HepG2 (cell line): ENCODE measurements around the gene PSMD1. TPM values are rescaled to one million over a fixed set of nuclear protein-coding genes. Genes with fewer than 3 reads are reported as not detected.

Source experiments
- BRCA1 ChIP-seq: sonication (generic); formaldehyde crosslinking; IDR thresholded peaks from 2 replicates; pipeline ENCODE4 v1.4.0; 2020; ENCODE audit warnings: missing genetic modification reagents
- CC2D1A ChIP-seq: sonication (generic); formaldehyde crosslinking; IDR thresholded peaks from 2 replicates; pipeline ENCODE4 v1.8.1; 2023; ENCODE audit warnings: mild to moderate bottlenecking, missing genetic modification reagents
- CENPT ChIP-seq: sonication (generic); formaldehyde crosslinking; IDR thresholded peaks from 2 replicates; pipeline ENCODE4 v1.8.0; 2022; ENCODE audit warnings: low read depth, mild to moderate bottlenecking, moderate library complexity, missing genetic modification reagents
- CHCHD3 ChIP-seq: sonication (generic); formaldehyde crosslinking; IDR thresholded peaks from 2 replicates; pipeline ENCODE4 v1.8.0; 2022; ENCODE audit warnings: mild to moderate bottlenecking, missing genetic modification reagents, moderate library complexity
- ELF3 ChIP-seq: IDR thresholded peaks from 2 replicates; pipeline ENCODE4 v1.6.1; 2016; ENCODE audit warnings: missing genetic modification reagents, missing compliant biosample characterization
- FOXA3 ChIP-seq: IDR thresholded peaks from 2 replicates; pipeline ENCODE4 v1.6.1; 2016; ENCODE audit warnings: missing genetic modification reagents, missing compliant biosample characterization
- HOXD1 ChIP-seq: sonication (generic); formaldehyde crosslinking; IDR thresholded peaks from 2 replicates; pipeline ENCODE4 v1.5.0; 2020; ENCODE audit warnings: missing genetic modification reagents
- KDM5A ChIP-seq: fragments of 200-600 bp; sonication (generic); IDR thresholded peaks from 2 replicates; pipeline ENCODE4 v1.7.0; 2018; ENCODE audit warnings: antibody characterized with exemption, mild to moderate bottlenecking, low read length, borderline replicate concordance
- PAWR ChIP-seq: sonication (generic); formaldehyde crosslinking; IDR thresholded peaks from 2 replicates; pipeline ENCODE4 v1.4.0; 2020; ENCODE audit warnings: missing genetic modification reagents, mild to moderate bottlenecking, borderline replicate concordance
- POLR2AphosphoS5 ChIP-seq: IDR thresholded peaks from 2 replicates; pipeline ENCODE4 v1.6.1; 2012; ENCODE audit warnings: low read depth, low read length
- RERE ChIP-seq: IDR thresholded peaks from 2 replicates; pipeline ENCODE4 v1.6.1; 2016; ENCODE audit warnings: low read depth, missing genetic modification reagents, missing compliant biosample characterization
- ZNF10 ChIP-seq: sonication (generic); formaldehyde crosslinking; IDR thresholded peaks from 2 replicates; pipeline ENCODE4 v1.4.0; 2020; ENCODE audit warnings: mild to moderate bottlenecking, low read depth, missing genetic modification reagents, borderline replicate concordance
- ZNF275 ChIP-seq: sonication (generic); formaldehyde crosslinking; IDR thresholded peaks from 2 replicates; pipeline ENCODE4 v1.8.0; 2022; ENCODE audit warnings: missing genetic modification reagents, mild to moderate bottlenecking, inconsistent platforms, borderline replicate concordance
- ZNF510 ChIP-seq: sonication (generic); formaldehyde crosslinking; IDR thresholded peaks from 2 replicates; pipeline ENCODE4 v1.4.0; 2020; ENCODE audit warnings: low read depth, mild to moderate bottlenecking, missing genetic modification reagents
- ZNF557 ChIP-seq: sonication (generic); formaldehyde crosslinking; IDR thresholded peaks from 2 replicates; pipeline ENCODE4 v1.4.0; 2020; ENCODE audit warnings: missing genetic modification reagents
- ZNF639 ChIP-seq: conservative IDR thresholded peaks from 2 replicates; pipeline ENCODE4 v1.6.1; 2018; ENCODE audit warnings: missing genetic modification reagents
- ZNF724P ChIP-seq: sonication (generic); formaldehyde crosslinking; IDR thresholded peaks from 2 replicates; pipeline ENCODE4 v1.8.0; 2022; ENCODE audit warnings: missing genetic modification reagents, borderline replicate concordance
- ZNF775 ChIP-seq: sonication (generic); formaldehyde crosslinking; IDR thresholded peaks from 2 replicates; pipeline ENCODE4 v1.4.0; 2020; ENCODE audit warnings: missing genetic modification reagents, mild to moderate bottlenecking, moderate library complexity, borderline replicate concordance
- ZNF784 ChIP-seq: sonication (generic); formaldehyde crosslinking; IDR thresholded peaks from 2 replicates; pipeline ENCODE4 v1.5.1; 2020; ENCODE audit warnings: missing genetic modification reagents, mild to moderate bottlenecking, borderline replicate concordance
- ZSCAN22 ChIP-seq: sonication (generic); formaldehyde crosslinking; IDR thresholded peaks from 2 replicates; pipeline ENCODE4 v1.4.0; 2020; ENCODE audit warnings: mild to moderate bottlenecking, missing genetic modification reagents
- polyA plus RNA-seq, 8 experiments: library from polyadenylated mRNA; depleted of rRNA in 3 of 8; stranded (reverse) in 7 of 8; unstranded in 1 of 8; fragments of >200 nt; fragmentation: Illumina TruSeq in 4 of 8; extraction: Trizol in 4 of 8; gene quantifications; 2 replicates each; pipeline versions ENCODE4 v1.2.1 to v1.2.3, GENCODE V29; 2011 to 2016; ENCODE audit warnings: low read depth in 4 of 8, missing spikeins in 1 of 8, mixed read lengths in 1 of 8; ENCODE audit not compliant: insufficient read depth in 1 of 8
- total RNA-seq, 5 experiments: library from RNA; depleted of rRNA; stranded (reverse); fragments of >200 nt; fragmentation: Illumina TruSeq; extraction: Trizol; gene quantifications; 2 replicates each; pipeline ENCODE4 v1.2.3, GENCODE V29; 2016; ENCODE audit warnings: low read depth in 1 of 5

The PSMD1 gene
- total and polyA plus RNA-seq, 2 of the 13 experiments (the other 11 are each of a cell fraction or from before 2014, with no cell fraction given), result 136 to 191 TPM

- TF ChIP-seq ZNF784 (no peak), ELF3 (CRISPR knock-in tag) (peak; percentile 98), FOXA3 (CRISPR knock-in tag) (peak; percentile 97), CC2D1A (CRISPR knock-in tag) (0 out of 2 replicates have a peak, but pooled peaks have one; percentile 57), ZNF557 (CRISPR knock-in tag) (peak; percentile 96), HOXD1 (CRISPR knock-in tag) (peak; percentile 98), ZNF10 (CRISPR knock-in tag) (no peak), ZNF775 (no peak; the same call in 1 of the 2 replicates), RERE (peak; percentile 89), PAWR (no peak), CHCHD3 (CRISPR knock-in tag) (0 out of 2 replicates have a peak, but pooled peaks have one; percentile 48), BRCA1 (peak; percentile 95), KDM5A (no peak; the same call in 1 of the 2 replicates), POLR2AphosphoS5 (peak; percentile 99), ZNF510 (CRISPR knock-in tag) (no peak; the same call in 1 of the 2 replicates), ZNF639 (peak; percentile 83), ZSCAN22 (CRISPR knock-in tag) (no peak; the same call in 1 of the 2 replicates), CENPT (CRISPR knock-in tag) (peak; percentile 24; the same call in 1 of the 2 replicates), ZNF724P (CRISPR knock-in tag) (peak; percentile 81; the same call in 1 of the 2 replicates), ZNF275 (CRISPR knock-in tag) (peak; percentile 98; the same call in 1 of the 2 replicates)
Measured at GRCh38 chr2:231050018-231050901, 6.4 kb upstream of the PSMD1 start (continued).
